GM20431 (cell line): ENCODE measurements around the gene TOR4A.
"Not testable (repeated sequence)": the region's sequence is repeated elsewhere in the genome, so short reads cannot be mapped to it uniquely, and the experiment has no call there.

ENCODE experiments used
- in situ Hi-C: fragments of 300-500 bp; cut with MseI, MboI; formaldehyde crosslinking; loops from one replicate; pipeline ENCODE4 v1.15.0; 2020; ENCODE audit warnings: low sequenced_read_pairs; ENCODE audit not compliant: unreplicated experiment

TOR4A gene

DNA sequence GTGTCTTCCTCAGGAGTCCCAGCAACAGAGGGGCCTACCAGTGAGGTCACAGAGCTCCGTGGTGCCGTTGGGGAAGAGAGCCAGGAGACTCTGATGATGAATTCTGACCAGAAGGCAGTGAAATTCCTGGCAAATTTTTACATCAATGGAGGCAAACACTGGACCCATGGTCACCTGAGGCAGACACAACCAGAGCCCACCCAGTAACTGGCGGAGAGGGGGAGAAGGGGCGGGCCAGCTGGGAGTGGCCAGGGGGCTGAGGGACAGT, 26.4 kb upstream of the TOR4A start, which contains the start of gene STPG3:
TSS of gene STPG3 (plus strand) at position 93 of the 268 bp plus-strand sequence. CDS start at position 94, 1 bp downstream.
- in situ Hi-C loops: no loop called here

DNA sequence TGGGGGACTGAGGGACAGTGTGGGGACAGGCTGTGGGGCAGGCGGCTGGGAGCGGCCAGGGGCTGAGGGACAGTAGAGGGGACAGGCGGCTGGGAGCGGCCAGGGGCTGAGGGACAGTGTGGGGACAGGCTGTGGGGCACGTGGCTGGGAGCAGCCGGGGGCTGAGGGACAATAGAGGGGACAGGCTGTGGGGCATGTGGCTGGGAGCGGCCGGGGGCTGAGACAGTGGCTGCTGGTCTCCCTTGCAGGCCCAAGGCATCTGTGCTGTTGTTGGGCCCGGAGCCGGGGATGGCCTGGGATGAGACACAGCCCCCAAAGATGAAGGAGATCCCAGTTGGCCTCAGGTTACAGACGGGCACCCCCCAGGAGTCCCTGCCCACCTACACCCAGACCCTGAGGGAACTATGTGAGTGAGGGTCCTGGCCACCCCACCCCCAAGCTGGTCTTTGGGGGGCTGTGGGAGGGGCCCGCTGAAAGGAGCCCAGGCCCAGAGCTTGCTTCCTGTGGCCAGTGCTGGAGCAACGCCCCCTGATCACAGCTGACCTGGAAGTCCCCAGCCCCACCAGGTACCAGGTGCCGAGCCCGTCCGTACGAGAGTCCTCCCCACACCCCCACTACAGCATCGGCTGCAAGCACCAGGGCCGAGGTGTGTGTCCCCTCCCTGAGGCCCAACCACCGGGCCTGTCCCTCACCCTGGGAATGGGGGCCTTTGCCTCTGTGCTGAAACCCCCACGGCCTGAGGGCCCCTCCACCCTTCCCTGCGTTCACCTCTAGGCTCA, 25.8 kb upstream of the TOR4A start:
- in situ Hi-C loops: no loop called here

DNA sequence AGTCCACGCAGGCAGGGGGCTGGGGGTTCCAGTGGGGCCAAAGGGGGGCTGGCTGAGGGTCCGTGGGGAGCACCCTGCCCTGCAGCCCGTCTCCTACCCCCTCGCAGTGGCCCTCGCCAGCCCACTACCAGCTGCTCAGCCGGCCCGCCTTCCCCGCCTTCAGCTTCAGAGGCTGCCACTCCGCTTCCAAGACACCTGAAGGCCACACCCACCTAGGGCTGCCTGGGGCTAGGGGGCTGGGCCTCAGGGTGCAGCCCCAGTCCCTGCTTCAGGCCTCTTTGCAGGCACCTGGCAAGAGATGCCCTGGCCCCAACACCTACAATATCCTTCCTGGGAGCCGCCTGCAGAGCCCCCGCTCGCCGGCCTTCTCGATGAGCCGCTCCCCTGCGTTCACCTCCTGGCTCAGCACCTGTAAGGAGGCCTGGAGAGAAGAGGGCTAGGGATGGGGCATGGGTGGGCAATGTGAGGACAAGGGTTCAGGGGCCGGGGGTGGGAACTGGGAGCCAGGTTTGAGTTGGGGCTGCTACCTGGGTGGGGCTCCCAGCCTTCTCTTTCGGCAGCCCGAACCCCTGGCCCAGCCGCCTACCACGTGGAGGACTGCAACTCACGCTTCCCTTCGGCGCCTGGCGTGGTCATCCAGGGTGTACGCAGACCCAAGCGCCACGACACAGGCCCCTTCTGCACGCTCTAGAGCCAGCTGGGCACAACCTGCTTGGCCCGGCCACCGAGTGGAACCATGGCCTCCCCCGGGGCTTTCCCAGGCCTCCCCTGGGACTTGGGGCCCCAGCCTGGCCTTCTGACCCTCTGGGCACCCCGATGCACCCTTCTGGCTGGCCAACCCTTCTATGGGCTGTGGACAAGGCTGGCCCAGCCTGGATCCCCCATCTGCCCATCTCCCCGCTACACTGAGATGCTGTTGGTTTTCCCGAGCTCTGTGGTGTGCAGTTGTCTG, 24.7 kb upstream of the TOR4A start:
- in situ Hi-C loops: no loop called here

DNA sequence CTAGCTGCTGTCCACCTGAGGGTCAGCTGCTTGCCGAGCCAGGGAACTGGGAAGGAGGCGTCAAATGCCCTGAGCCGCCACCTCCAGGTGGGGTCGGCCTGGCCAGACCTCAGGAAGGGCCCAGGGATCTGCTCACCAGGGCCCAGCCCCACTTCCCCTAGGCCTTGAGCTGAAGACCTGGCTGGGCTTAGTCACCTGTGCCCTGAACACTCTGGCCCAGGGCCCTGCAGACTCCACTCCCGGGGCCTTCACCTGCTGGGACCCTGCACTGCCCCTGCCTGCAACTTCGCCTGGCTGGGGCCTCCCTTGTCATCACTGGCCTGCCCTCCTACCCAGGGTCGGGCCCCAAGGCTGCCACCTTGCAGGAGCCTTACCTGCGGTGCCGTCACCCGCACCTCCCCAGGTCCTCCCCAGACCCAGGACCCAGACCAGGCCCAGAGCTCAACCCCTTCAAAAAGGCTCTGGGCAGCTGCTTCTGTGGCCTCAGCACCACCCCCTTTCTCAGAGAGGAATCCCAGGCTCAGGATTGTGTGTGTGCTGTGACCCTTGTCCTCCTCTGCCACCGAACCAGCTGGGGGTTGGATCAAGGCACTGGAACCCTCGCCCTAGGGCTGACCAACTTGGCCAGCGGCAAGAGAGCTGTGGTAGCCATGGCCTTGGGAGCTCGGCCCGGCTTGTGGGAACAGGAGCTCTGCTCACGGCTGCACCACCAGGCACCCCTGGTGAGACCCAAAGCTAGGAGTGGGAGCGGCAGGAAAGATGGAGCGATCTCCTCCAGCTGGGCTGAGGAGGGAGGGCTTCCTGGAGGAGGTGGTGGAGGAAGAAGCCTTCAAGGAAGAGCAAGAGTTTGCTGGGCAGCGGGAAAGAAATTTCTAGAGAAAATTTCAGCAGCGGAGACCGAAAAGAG, 23.6 kb upstream of the TOR4A start:
- in situ Hi-C loops: no loop called here

DNA sequence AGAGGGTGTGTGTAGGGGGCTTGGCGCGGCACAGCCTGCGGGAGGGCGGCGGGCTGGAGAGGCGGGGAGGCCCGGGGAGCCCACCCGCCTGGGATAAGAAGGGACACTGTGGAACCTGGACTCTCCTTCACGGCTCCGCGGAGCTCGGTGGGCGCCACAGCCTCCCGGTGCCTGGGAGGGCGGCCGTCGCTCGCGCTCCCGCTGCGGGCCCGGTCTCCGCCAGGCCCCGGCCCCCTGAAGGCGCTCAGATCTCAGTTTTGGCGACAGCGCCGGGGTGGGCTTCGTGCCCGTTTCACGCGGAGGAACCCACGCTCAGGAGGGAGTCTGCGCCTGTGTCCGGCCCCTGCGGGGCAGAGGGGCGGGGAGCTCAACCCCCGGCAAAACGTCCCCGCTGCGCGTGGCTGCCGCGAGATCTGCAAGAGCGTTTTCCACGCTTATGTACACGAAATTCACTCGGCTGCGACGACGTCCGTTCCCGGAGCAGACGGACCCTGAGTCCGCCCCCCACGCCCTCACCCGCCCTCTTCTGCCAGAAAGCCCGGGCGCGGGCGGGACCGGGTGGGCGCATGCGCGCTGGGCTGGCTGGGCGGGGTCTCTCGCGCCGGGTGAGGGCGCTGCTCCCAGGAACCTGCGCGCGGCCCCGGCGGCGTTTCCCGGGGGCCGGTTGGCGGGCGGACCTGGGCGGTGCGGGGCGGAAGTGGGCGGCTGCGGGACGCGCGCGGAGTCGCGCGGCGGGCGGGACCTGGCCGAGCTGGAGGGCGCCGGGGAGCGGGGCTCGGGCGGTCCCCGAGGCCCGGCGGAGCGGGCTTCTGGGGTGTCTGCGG, 22.7 kb upstream of the TOR4A start, which contains the start of gene NELFB:
TSS of gene NELFB (plus strand) at position 704 of the 824 bp plus-strand sequence.
- in situ Hi-C loops: no loop called here

DNA sequence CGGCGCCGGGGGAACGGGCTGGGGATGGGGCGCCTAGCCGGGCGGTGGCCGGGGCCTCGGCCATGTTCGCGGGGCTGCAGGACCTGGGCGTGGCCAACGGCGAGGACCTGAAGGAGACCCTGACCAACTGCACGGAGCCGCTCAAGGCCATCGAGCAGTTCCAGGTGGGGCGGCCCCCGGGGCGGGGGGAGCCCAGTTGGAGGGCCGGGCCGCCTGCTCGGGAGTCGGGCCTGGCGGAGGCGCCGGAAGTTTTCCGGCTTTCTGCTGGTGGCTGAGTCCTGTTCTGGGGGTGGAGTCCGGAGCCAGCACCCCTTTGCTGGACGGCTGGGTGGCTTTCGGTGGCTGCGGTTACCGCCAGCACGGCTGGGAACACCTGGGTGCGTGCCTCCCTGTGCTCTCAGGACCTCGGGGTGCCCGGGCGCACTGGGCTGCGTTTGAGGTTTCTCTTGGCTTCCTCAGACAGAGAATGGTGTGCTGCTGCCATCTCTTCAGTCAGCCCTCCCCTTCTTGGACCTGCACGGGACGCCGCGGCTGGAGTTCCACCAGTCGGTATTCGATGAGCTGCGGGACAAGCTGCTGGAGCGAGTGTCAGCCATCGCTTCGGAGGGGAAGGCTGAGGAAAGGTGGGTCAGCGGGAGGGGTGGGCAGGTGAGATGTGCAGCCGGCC, 21.9 kb upstream of the TOR4A start:
- in situ Hi-C loops: no loop called here

DNA sequence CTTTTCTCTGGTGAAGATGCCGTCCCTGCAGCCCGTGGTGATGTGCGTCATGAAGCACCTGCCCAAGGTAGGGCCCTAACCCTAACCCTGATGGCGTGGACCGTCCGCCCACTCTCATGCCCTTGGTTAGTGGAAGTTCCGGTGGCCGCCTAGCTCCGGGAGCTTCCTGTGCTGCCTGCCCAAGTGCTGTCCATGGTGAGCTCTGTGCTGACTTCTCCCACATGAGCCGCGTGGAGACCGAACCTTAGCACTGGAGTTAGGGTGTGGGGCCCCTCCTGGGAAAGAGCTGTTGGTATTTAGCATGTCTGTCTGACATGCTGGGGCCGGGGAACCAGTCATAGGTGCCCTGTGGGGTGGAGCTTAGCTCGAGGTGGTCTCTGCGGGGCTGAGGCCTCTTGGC, 21.2 kb upstream of the TOR4A start:
- in situ Hi-C loops: no loop called here

DNA sequence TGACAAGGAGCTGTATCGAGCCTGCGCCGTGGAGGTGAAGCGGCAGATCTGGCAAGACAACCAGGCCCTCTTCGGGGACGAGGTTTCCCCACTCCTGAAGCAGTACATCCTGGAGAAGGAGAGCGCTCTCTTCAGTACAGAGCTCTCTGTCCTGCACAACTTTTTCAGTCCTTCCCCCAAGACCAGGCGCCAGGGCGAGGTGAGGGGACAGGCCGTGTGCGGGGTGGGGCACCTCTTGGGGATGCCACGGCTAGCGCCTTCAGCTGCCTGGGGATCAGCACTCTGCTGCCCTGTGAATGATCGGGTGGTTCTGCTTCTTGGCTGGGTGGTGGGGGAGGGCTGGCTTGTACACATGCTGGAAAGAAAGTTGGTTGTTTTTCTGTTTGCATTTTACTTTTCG, 20.7 kb upstream of the TOR4A start:
- in situ Hi-C loops: no loop called here

DNA sequence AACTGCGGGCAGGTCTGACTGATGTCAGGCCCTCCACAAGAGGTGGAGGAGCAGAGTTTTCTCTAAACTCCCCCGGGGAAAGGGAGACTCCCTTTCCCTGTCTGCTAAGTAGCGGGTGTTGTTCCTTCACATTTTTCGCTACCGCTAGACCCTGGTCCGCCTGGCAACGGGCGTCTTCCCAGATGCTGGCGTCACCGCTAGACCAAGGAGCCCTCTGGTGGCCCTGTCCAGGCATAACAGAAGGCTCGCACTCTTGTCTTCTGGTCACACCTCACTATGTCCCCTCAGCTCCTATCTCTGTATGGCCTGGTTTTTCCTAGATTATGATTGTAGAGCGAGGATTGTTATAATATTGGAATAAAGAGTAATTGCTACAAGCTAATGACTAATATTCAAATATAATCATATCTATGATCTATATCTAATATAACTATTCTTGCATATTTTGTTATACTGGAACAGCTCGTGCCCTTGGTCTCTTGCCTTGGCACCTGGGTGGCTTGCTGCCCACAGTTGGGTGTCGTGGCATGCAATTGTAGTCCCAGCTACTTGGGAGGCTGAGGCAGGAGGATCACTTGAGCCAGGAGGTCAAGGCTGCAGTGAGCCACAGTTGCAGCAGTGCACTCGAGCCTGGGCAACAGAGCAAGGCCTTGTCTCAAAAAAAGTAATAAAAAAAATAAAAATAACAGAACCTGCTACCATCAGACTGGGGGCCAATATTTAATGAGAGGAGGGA, 15.2 kb upstream of the TOR4A start:
- in situ Hi-C loops: not testable (repeated sequence)

DNA sequence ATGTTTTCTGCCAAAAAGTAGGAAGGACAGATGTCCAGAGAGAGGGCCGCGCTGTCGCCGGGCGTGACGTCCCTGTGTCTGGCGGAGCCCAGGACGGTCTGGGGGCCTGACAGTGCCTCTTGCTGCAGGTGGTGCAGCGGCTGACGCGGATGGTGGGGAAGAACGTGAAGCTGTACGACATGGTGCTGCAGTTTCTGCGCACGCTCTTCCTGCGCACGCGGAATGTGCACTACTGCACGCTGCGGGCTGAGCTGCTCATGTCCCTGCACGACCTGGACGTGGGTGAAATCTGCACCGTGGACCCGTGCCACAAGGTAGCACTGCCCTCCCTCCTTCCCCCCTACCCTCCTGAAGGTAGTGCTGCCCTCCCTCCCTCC, 14.6 kb upstream of the TOR4A start:
- in situ Hi-C loops: no loop called here

DNA sequence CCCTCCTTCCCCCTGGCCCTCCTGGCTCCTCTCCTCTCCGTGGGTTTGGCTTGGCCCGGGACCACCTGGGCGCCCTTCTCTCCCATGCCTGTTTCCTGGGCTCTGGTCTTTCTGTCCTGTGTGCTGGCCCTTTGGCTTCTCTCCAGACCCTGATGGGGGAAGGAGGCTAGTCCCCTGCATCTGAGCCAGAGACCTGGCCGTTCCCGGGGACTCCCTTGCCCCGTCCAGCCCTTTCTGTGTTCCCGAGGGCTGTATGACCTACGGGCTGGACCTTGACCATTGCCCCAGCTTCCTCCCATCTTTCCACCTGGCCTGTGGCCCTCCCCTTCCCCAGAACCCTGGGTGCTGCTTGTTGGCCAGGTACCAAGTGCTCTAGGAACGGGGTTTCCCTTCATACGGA, 14.0 kb upstream of the TOR4A start:
- in situ Hi-C loops: no loop called here

DNA sequence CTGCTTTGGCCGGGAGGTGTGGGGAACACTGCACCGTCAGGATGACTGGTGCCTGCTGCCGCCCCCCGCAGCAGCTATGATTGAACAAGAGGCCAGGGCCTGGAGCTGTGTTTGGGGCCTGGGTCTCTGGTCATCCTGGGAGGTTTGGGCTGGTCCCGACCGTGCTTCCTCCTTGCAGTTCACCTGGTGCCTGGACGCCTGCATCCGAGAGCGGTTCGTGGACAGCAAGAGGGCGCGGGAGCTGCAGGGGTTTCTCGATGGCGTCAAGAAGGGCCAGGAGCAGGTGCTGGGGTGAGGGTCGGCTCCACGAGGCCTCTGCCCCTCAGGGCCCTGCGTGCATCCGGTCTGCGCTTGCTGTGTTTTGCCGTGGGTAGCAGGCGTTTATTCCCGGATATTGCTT, 13.5 kb upstream of the TOR4A start:
- in situ Hi-C loops: no loop called here

DNA sequence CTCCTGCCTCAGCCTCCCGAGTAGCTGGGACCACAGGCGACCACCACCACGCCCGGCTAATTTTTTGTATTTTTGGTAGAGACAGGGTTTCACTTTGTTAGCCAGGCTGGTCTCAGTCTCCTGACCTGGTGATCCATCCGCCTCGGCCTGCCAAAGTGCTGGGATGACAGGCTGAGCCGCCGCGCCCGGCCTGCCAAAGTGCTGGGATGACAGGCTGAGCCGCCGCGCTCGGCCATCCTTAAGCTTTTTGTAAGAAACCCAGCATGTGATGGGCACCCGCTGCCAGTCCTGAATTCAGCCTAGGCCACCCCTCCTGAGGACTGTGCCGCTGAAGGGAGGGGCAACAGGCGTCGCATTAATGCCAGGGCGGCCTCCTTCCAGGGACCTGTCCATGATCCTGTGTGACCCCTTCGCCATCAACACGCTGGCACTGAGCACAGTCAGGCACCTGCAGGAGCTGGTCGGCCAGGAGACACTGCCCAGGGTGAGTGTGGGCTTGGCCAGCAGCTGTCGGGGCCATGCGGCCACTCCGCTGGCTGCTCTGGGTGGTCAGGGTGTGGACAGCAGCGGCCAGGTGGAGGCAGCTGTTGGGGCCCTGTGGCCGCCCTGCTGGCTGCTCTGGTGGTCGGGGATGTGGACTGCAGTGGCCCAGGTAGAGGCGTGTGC, 11.9 kb upstream of the TOR4A start:
- in situ Hi-C loops: no loop called here

DNA sequence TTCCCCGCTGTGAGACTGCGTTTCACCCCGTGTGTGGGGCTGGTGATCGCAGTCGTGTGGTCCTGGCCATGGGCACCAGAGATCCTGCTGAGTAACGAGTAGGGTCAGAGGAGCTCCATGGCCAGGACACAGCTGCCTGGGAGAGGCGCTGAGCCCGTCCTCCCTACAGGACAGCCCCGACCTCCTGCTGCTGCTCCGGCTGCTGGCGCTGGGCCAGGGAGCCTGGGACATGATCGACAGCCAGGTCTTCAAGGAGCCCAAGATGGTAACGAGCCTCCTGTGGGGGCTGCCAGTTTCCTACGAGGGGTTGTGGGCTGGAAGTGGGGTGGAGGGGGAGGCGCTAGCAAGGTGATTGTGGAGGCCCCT, 11.4 kb upstream of the TOR4A start:
- in situ Hi-C loops: no loop called here

DNA sequence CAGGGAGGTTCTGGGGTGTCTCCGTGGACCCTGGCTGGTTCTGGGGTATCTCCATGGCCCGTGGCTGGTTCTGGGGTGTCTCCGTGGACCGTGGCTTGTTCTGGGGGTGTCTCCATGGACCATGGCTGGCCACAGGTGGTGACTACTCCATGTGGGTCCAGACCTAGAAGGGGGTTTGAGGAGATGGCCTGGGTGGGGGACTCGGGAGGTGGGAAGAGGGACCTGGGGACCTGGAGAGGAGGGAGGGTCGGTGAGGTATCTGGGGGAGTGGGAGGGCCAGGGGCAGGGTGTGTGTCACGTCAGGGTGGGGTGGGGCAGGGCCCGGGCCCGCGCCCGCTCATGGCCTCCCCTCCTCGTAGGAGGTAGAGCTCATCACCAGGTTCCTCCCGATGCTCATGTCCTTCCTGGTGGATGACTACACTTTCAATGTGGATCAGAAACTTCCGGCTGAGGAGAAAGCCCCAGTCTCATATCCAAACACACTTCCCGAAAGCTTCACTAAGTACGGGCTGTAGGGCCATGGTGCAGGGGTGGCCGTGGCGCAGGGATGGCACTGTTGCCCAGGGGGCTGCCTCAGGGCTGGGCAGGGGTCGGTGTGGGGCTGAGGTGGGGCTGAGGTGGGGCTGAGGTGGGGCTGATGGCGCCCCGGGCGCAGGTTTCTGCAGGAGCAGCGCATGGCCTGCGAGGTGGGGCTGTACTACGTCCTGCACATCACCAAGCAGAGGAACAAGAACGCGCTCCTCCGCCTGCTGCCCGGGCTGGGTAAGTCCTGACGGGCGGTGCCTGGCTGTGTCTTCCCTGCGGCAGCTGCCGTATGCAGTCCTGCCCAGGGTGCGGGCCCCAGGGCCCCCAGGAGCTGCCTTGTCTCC, 10.7 kb upstream of the TOR4A start:
- in situ Hi-C loops: no loop called here

DNA sequence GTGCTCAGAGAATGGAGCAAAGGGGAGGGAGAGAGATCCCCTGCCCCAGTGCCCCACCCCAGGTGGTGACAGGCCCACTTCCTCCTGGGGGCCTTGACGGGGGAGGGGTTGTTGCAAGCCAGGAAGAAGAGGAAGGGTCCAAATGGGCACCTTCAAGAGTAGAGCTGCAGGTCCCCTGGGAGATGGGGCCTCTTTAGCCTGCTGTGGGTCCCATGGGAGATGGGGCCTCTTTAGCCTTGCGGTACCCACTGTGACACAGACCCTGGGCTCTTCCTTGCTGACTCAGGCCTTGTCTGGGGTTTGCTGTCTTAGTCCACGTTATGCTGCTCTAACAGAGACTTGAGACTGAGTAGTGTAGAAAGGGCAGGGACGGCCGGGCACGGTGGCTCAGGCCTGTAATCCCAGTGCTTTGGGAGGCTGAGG, 9.6 kb upstream of the TOR4A start:
- in situ Hi-C loops: no loop called here
